IMR-90 (cell line): ENCODE data around the gene CELF6. TPM values are rescaled to one million over a fixed set of nuclear protein-coding genes. Genes with fewer than 3 reads are reported as not detected.

Experiments
- ATAC-seq: fragments of 200-7000 bp; cut with Tn5 transposase; 2 replicates; pipeline ENCODE4 v1.9.1; 2020; ENCODE audit warnings: low read depth, mild to moderate bottlenecking, moderate library complexity
- BruUV-seq: library from RNA; stranded (reverse); fragments of 400-500 nt; replicated peaks from 2 replicates; lab custom pipeline; 2021; lab: Mats Ljungman, UMichigan
- CTCF ChIA-PET: fragments of 300-600 bp; formaldehyde crosslinking; extraction: SDS; loops from one replicate; lab custom pipeline; 2021; ENCODE audit warnings: antibody characterized with exemption; lab: Yijun Ruan, JAX
- POLR2A ChIA-PET: fragments of 300-600 bp; sonication (Branson Sonifier 250); formaldehyde crosslinking; loops from one replicate; lab custom pipeline; 2022; ENCODE audit warnings: antibody characterized with exemption; ENCODE audit not compliant: unreplicated experiment; lab: Charles Lee
- DNase-seq: peaks from one replicate; pipeline ENCODE4 v3.0.0; 2013
- H2AFZ ChIP-seq: replicated peaks from 2 replicates; pipeline ENCODE3; 2013; ENCODE audit warnings: low read length, mild to moderate bottlenecking; ENCODE audit not compliant: poor library complexity
- H2AK5ac ChIP-seq: 2 replicates; pipeline ENCODE4 v1.6.1; 2013; ENCODE audit warnings: low read depth, low read length, inconsistent platforms
- H2AK9ac ChIP-seq: replicated peaks from 2 replicates; pipeline ENCODE3; 2013; ENCODE audit warnings: mild to moderate bottlenecking, low read depth, low read length, moderate library complexity; ENCODE audit not compliant: poor library complexity
- H2BK120ac ChIP-seq: 2 replicates; pipeline ENCODE4 v1.6.1; 2013; ENCODE audit warnings: low read depth, low read length, inconsistent platforms
- H2BK15ac ChIP-seq: 3 replicates; pipeline ENCODE4 v1.6.1; 2013; ENCODE audit warnings: low read depth, low read length, inconsistent platforms
- H2BK20ac ChIP-seq: 2 replicates; pipeline ENCODE4 v1.6.1; 2013; ENCODE audit warnings: low read depth, mild to moderate bottlenecking, inconsistent platforms, low read length, moderate library complexity
- H2BK5ac ChIP-seq: 2 replicates; pipeline ENCODE4 v1.6.1; 2013; ENCODE audit warnings: mild to moderate bottlenecking, low read depth, low read length, inconsistent platforms; ENCODE audit not compliant: poor library complexity, severe bottlenecking
- H3K14ac ChIP-seq: replicated peaks from 2 replicates; pipeline ENCODE4 v1.6.1; 2013; ENCODE audit warnings: low read depth, low read length, inconsistent platforms
- H3K18ac ChIP-seq: 2 replicates; pipeline ENCODE4 v1.6.1; 2013; ENCODE audit warnings: low read depth, low read length, control low read depth
- H3K23ac ChIP-seq: 2 replicates; pipeline ENCODE4 v1.6.1; 2013; ENCODE audit warnings: low read depth, low read length, inconsistent platforms
- H3K27ac ChIP-seq: 2 replicates; pipeline ENCODE4 v1.5.1; 2013; ENCODE audit warnings: mild to moderate bottlenecking, control low read depth, low read length; ENCODE audit not compliant: insufficient read depth
- H3K27me3 ChIP-seq: 2 replicates; pipeline ENCODE4 v1.6.1; 2013; ENCODE audit warnings: low read length; ENCODE audit not compliant: control insufficient read depth, insufficient read depth
- H3K36me3 ChIP-seq: 2 replicates; pipeline ENCODE4 v1.6.1; 2013; ENCODE audit warnings: low read length, mixed read lengths; ENCODE audit not compliant: control insufficient read depth, insufficient read depth
- H3K4ac ChIP-seq: 2 replicates; pipeline ENCODE4 v1.6.1; 2013; ENCODE audit warnings: low read depth, low read length, inconsistent platforms
- H3K4me1 ChIP-seq: 2 replicates; pipeline ENCODE4 v1.6.1; 2013; ENCODE audit warnings: low read length, mixed read lengths; ENCODE audit not compliant: control insufficient read depth, insufficient read depth
- H3K4me2 ChIP-seq: 2 replicates; pipeline ENCODE4 v1.6.1; 2013; ENCODE audit warnings: low read depth, mild to moderate bottlenecking, control low read depth, low read length, moderate library complexity
- H3K4me3 ChIP-seq: 2 replicates; pipeline ENCODE4 v1.5.1; 2013; ENCODE audit warnings: low read depth, mild to moderate bottlenecking, control low read depth, low read length, moderate library complexity; ENCODE audit not compliant: insufficient read depth
- H3K56ac ChIP-seq: 2 replicates; pipeline ENCODE4 v1.6.1; 2013; ENCODE audit warnings: low read length, inconsistent platforms; ENCODE audit not compliant: insufficient read depth; ENCODE audit errors: extremely low read depth
- H3K79me1 ChIP-seq, 2 experiments: 2 replicates each; pipeline ENCODE4 v1.6.1; 2013; ENCODE audit warnings: low read length in 2 of 2, inconsistent platforms in 1 of 2, low read depth in 1 of 2
- H3K9ac ChIP-seq: 2 replicates; pipeline ENCODE4 v1.6.1; 2013; ENCODE audit warnings: low read depth, low read length, control low read depth
- H3K9me1 ChIP-seq: 2 replicates; pipeline ENCODE4 v1.6.1; 2013; ENCODE audit warnings: low read length, inconsistent platforms; ENCODE audit not compliant: insufficient read depth
- H3K9me3 ChIP-seq: 2 replicates; pipeline ENCODE4 v1.6.1; 2013; ENCODE audit warnings: low read length; ENCODE audit not compliant: control insufficient read depth, insufficient read depth
- H4K20me1 ChIP-seq: 2 replicates; pipeline ENCODE4 v1.6.1; 2013; ENCODE audit warnings: low read length, inconsistent platforms; ENCODE audit not compliant: insufficient read depth
- H4K5ac ChIP-seq: 2 replicates; pipeline ENCODE4 v1.6.1; 2013; ENCODE audit warnings: mild to moderate bottlenecking, low read depth, low read length, control low read depth
- H4K8ac ChIP-seq, 2 experiments: 2 replicates each; pipeline ENCODE4 v1.6.1; 2013; ENCODE audit warnings: low read depth in 2 of 2, low read length in 2 of 2, control low read depth in 1 of 2, inconsistent platforms in 1 of 2
- H4K91ac ChIP-seq: 2 replicates; pipeline ENCODE4 v1.6.1; 2013; ENCODE audit warnings: low read depth, low read length, inconsistent platforms; ENCODE audit not compliant: insufficient read depth
- FOS ChIP-seq: fragments of 150-350 bp; IDR thresholded peaks from 2 replicates; pipeline ENCODE4 v1.6.1; 2016; ENCODE audit warnings: low read depth, low read length
- MAFK ChIP-seq: IDR thresholded peaks from 2 replicates; pipeline ENCODE4 v1.6.1; 2012; ENCODE audit warnings: low read depth, low read length, improper control_type of control experiment
- RFX5 ChIP-seq: IDR thresholded peaks from 2 replicates; pipeline ENCODE4 v1.8.0; 2012; ENCODE audit warnings: low read depth, mild to moderate bottlenecking, low read length, moderate library complexity
- WGBS, 2 experiments: methylation state at CpG; one replicate each; pipeline versions ENCODE4 v1.1.5 to v1.1.7; 2013; ENCODE audit warnings: missing lambda C conversion rate in 2 of 2; ENCODE audit not compliant: insufficient read length in 1 of 2; ENCODE audit errors: extremely low coverage in 2 of 2; 5-methylcytosine and 5-hydroxymethylcytosine counted together
- dilution Hi-C: fragments of 300-500 bp; cut with HindIII; formaldehyde crosslinking; loops from one replicate; pipeline ENCODE4 v1.14.3; 2018; ENCODE audit warnings: low sequenced_read_pairs; ENCODE audit not compliant: unreplicated experiment
- in situ Hi-C: fragments of 300-500 bp; cut with MboI; formaldehyde crosslinking; loops from 3 replicates; pipeline ENCODE4 v1.14.3; 2019; ENCODE audit warnings: low sequenced_read_pairs, inconsistent platforms, mixed read lengths
- intact Hi-C: fragments of 100-400 bp; cut with micrococcal nuclease; formaldehyde crosslinking; loops from 2 replicates; pipeline ENCODE4 v1.10.0; 2022
- polyA plus RNA-seq, 3 experiments: library from polyadenylated mRNA; depleted of rRNA; stranded (reverse); fragments of >200 nt; gene quantifications; 2 replicates each; pipeline ENCODE4 v1.2.3, GENCODE V29; 2012; ENCODE audit warnings: low replicate concordance in 1 of 3
- total RNA-seq: library from RNA; depleted of rRNA; stranded (reverse); fragments of >200 nt; gene quantifications from 2 replicates; pipeline ENCODE4 v1.2.3, GENCODE V29; 2012

Gene CELF6
- total and polyA plus RNA-seq, 2 of the 4 experiments (the other 2 are of a cell fraction) = 0.07 TPM; not detected in 1

- ChIA-PET CTCF (no interaction called here), POLR2A (no interaction called here)
- 0 out of 2 replicates have a peak overlapping the region, but pooled peaks have one; percentile 25 for H2BK120ac ChIP-seq
- H3K18ac ChIP-seq = 0 out of 2 replicates have a peak overlapping the region, but pooled peaks have one; percentile 11
- H2BK15ac ChIP-seq = 0 out of 3 replicates have a peak overlapping the region, but pooled peaks have one; percentile 15
- no TSS peak for BruUV-seq
- no peak overlapping the region; the same call in 1 of the 2 replicates for H3K4me2 ChIP-seq
- H3K4me1 ChIP-seq = peaks cover 10% of the 10 kb centered on the region
- peak overlapping the region; percentile 22; the same call in 1 of the 2 replicates for H3K4ac ChIP-seq
- H3K14ac ChIP-seq = 0 out of 2 replicates have a peak overlapping the region, but pooled peaks have one; percentile 34
- H3K56ac ChIP-seq = no peak overlapping the region
- no peak overlapping the region for H3K23ac ChIP-seq
- H3K4me3 ChIP-seq = no peak overlapping the region
- H2AFZ ChIP-seq = no peak overlapping the region
- no peak overlapping the region for H4K5ac ChIP-seq
- intact Hi-C loops (no loop called here), in situ Hi-C loops (no loop called here), dilution Hi-C loops (no loop called here)
- peaks cover 20% of the 10 kb centered on the region for H3K9me1 ChIP-seq
- H2BK20ac ChIP-seq = peak overlapping the region; percentile 24; the same call in 1 of the 2 replicates
- no peak overlapping the region for H2AK9ac ChIP-seq
- no peak overlapping the region for H2AK5ac ChIP-seq
- H2BK5ac ChIP-seq = no peak overlapping the region
- no peaks in the 10 kb centered on the region for H3K9me3 ChIP-seq
- no peak overlapping the region for H4K91ac ChIP-seq
- DNase-seq = peak; percentile 58
- TF ChIP-seq MAFK (peak; percentile 45; the same call in 1 of the 2 replicates), FOS (peak; percentile 7; the same call in 1 of the 2 replicates), RFX5 (no peak)
- peak; percentile 95 for ATAC-seq
- no peak overlapping the region for H4K8ac ChIP-seq
- no peak overlapping the region for H3K9ac ChIP-seq
- peaks cover 33% of the 10 kb centered on the region; the same call in 1 of the 2 replicates for H4K20me1 ChIP-seq
- H3K27ac ChIP-seq = no peak overlapping the region
- WGBS, 2 experiments = no CpG with 5 or more reads among the region's 2 CpGs
- peaks cover 51% of the 10 kb centered on the region for H3K36me3 ChIP-seq
- H3K27me3 ChIP-seq = no peaks in the 10 kb centered on the region
- H3K79me1 ChIP-seq = peaks cover 9 to 38% of the 10 kb centered on the region in 2 experiments
Measured at GRCh38 chr15:72353266-72353665, 33.3 kb upstream of the CELF6 start.
